Hepatocyte (in vitro differentiated cells): Measurements from ENCODE around the gene NPAS3. TPM values are rescaled to one million over a fixed set of nuclear protein-coding genes. Genes with fewer than 3 reads are reported as not detected.

Source experiments
- DNase-seq: peaks from one replicate; pipeline ENCODE4 v3.0.0-alpha.2; 2016; ENCODE audit warnings: low spot score
- H2AFZ ChIP-seq: fragments of 200-600 bp; sonication (generic); 2 replicates; pipeline ENCODE4 v1.6.0; 2016; ENCODE audit warnings: antibody characterized with exemption, mild to moderate bottlenecking
- H3K27ac ChIP-seq: fragments of 200-600 bp; sonication (generic); 2 replicates; pipeline ENCODE4 v1.5.1; 2016; ENCODE audit warnings: mild to moderate bottlenecking
- H3K27me3 ChIP-seq: fragments of 200-600 bp; sonication (generic); 2 replicates; pipeline ENCODE4 v1.6.1; 2016
- H3K36me3 ChIP-seq: fragments of 200-600 bp; sonication (generic); replicated peaks from 2 replicates; pipeline ENCODE4 v1.5.1; 2016; ENCODE audit warnings: low read depth; ENCODE audit not compliant: insufficient read depth
- H3K4me1 ChIP-seq: fragments of 200-600 bp; sonication (generic); 2 replicates; pipeline ENCODE4 v1.5.1; 2016; ENCODE audit warnings: mild to moderate bottlenecking, moderate library complexity; ENCODE audit not compliant: insufficient read depth
- H3K4me2 ChIP-seq: fragments of 200-600 bp; sonication (generic); 2 replicates; pipeline ENCODE4 v1.6.0; 2016
- H3K4me3 ChIP-seq: fragments of 200-600 bp; sonication (generic); 2 replicates; pipeline ENCODE4 v1.5.1; 2016; ENCODE audit warnings: mild to moderate bottlenecking
- H3K79me2 ChIP-seq: fragments of 200-600 bp; sonication (generic); 2 replicates; pipeline ENCODE4 v1.6.0; 2017; ENCODE audit warnings: mild to moderate bottlenecking
- H3K9me2 ChIP-seq: fragments of 200-600 bp; sonication (generic); replicated peaks from 2 replicates; pipeline ENCODE4 v1.6.0; 2017; ENCODE audit warnings: mild to moderate bottlenecking; ENCODE audit not compliant: insufficient read depth
- H3K9me3 ChIP-seq: fragments of 200-600 bp; sonication (generic); 2 replicates; pipeline ENCODE4 v1.5.1; 2016; ENCODE audit warnings: low read depth, mild to moderate bottlenecking
- H4K20me1 ChIP-seq: fragments of 200-600 bp; sonication (generic); 2 replicates; pipeline ENCODE4 v1.6.0; 2016; ENCODE audit warnings: mild to moderate bottlenecking; ENCODE audit not compliant: insufficient read depth, poor library complexity, severe bottlenecking
- CTCF ChIP-seq: fragments of 200-600 bp; sonication (generic); IDR thresholded peaks from 2 replicates; pipeline ENCODE4 v1.5.1; 2016; ENCODE audit warnings: antibody characterized with exemption, mild to moderate bottlenecking; ENCODE audit not compliant: poor library complexity
- EZH2 ChIP-seq: fragments of 200-600 bp; sonication (generic); IDR thresholded peaks from 2 replicates; pipeline ENCODE4 v1.6.1; 2016; ENCODE audit warnings: antibody characterized with exemption, mild to moderate bottlenecking, borderline replicate concordance
- EZH2phosphoT487 ChIP-seq: fragments of 200-600 bp; sonication (generic); IDR thresholded peaks from one replicate; pipeline ENCODE4 v1.6.1; 2018; ENCODE audit warnings: antibody characterized with exemption, mild to moderate bottlenecking, low read depth, moderate library complexity; ENCODE audit not compliant: unreplicated experiment, severe bottlenecking
- WGBS: methylation state at CpG from one replicate; pipeline ENCODE4 v1.1.6; 2016; ENCODE audit warnings: low lambda C conversion rate; ENCODE audit errors: missing lambda C conversion rate; 5-methylcytosine and 5-hydroxymethylcytosine counted together
- polyA plus RNA-seq: library from polyadenylated mRNA; unstranded; fragments of >200 nt; fragmentation: Nextera tagmentation; extraction: Ambion mirVana; gene quantifications from 2 replicates; pipeline ENCODE4 v1.2.1, GENCODE V29; 2016
- total RNA-seq: library from RNA; depleted of rRNA; stranded (reverse); fragments of >200 nt; gene quantifications from 2 replicates; pipeline ENCODE4 v1.2.3, GENCODE V29; 2014

NPAS3 gene
- total and polyA plus RNA-seq, 2 experiments from 2014 or later = 0.11 to 1.1 TPM

- Histone ChIP-seq H2AFZ (no peak overlapping the region), H3K27ac (no peak overlapping the region), H3K9me2 (no peaks in the 10 kb centered on the region), H3K4me3 (no peak overlapping the region), H4K20me1 (no peaks in the 10 kb centered on the region), H3K27me3 (no peaks in the 10 kb centered on the region), H3K79me2 (no peaks in the 10 kb centered on the region), H3K36me3 (no peaks in the 10 kb centered on the region), H3K4me1 (no peaks in the 10 kb centered on the region), H3K4me2 (no peak overlapping the region), H3K9me3 (no peaks in the 10 kb centered on the region)
- 100% methylated on average over 1 of the region's 1 CpG for WGBS
- no peak for TF ChIP-seq EZH2phosphoT487
- TF ChIP-seq EZH2 = no peak
- TF ChIP-seq CTCF = no peak
- peak; percentile 37 for DNase-seq
Measured at GRCh38 chr14:33842299-33842698, 903.6 kb downstream of the NPAS3 start.

- Histone ChIP-seq H3K4me2 (no peak overlapping the region), H4K20me1 (no peaks in the 10 kb centered on the region), H3K27me3 (no peaks in the 10 kb centered on the region), H2AFZ (no peak overlapping the region), H3K79me2 (no peaks in the 10 kb centered on the region), H3K27ac (no peak overlapping the region), H3K9me2 (no peaks in the 10 kb centered on the region), H3K4me1 (no peaks in the 10 kb centered on the region), H3K36me3 (no peaks in the 10 kb centered on the region), H3K9me3 (no peaks in the 10 kb centered on the region), H3K4me3 (no peak overlapping the region)
- TF ChIP-seq EZH2 = no peak
- TF ChIP-seq EZH2phosphoT487 = no peak
- TF ChIP-seq CTCF = no peak
- DNase-seq = no peak
- 75% methylated on average over 3 of the region's 3 CpGs for WGBS
Measured at GRCh38 chr14:33844118-33844517, 905.4 kb downstream of the NPAS3 start.

DNA sequence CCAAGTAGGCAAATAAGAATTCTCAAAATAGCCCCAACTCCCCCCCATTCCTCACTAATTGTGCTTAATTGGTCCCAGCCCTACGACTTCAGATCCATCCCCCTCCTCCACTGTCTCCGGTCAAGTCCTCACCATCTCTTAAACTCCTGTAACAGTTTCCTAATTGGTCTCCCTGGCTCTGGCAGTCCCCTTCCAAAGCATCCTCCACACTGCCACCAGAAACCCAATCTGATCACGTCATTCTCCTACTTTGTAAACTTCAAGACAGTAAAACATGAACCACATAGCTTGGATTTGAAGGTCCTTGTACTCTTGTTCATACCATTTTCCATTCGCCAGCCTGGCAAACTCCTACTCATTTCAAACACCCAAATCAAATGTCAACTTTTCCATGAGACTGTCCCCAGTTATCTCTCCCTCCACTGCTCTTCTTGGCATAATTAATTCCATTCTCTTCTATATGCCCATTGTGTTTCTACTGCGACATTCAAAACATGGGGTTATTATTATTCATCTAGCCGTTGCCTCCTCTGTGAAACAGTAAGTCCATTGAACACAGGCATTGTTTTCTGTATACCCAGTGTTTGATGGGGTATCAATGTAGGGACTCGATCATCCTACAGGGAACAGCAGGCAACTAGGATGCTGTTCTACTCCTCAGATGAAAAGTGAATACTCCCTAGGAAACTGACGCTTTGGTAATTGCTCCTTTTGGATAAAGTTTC, 907.6 kb downstream of the NPAS3 start:
- H3K9me3 ChIP-seq = no peaks in the 10 kb centered on the region
- no peaks in the 10 kb centered on the region for H3K4me1 ChIP-seq
- no peaks in the 10 kb centered on the region for H3K79me2 ChIP-seq
- no peak overlapping the region for H3K4me2 ChIP-seq
- H3K27ac ChIP-seq = no peak overlapping the region
- no peaks in the 10 kb centered on the region for H4K20me1 ChIP-seq
- 88% methylated on average over 8 of the region's 8 CpGs for WGBS
- no peaks in the 10 kb centered on the region for H3K9me2 ChIP-seq
- H3K27me3 ChIP-seq = no peaks in the 10 kb centered on the region
- TF ChIP-seq EZH2 = no peak
- no peak for TF ChIP-seq CTCF
- no peak for TF ChIP-seq EZH2phosphoT487
- no peak overlapping the region for H3K4me3 ChIP-seq
- no peak for DNase-seq
- H2AFZ ChIP-seq = no peak overlapping the region
- H3K36me3 ChIP-seq = no peaks in the 10 kb centered on the region
